ENCODE results near the gene SRRM4.
A peak's percentile ranks its signal among the peaks of the same experiment; 100 is the strongest.

Gene SRRM4

GRCh38 chr12:119153477-119154434, 172.4 kb downstream of the SRRM4 start:
- TF ChIP-seq REST (IDR thresholded peaks at IDR 0.05; ENCODE audit: insufficient replicate concordance, low read depth) (no peak), CTCF (IDR thresholded peaks at IDR 0.05; ENCODE audit: insufficient read depth, low read length) (no peak), SPI1 (IDR thresholded peaks at IDR 0.05; ENCODE audit: borderline replicate concordance, low read depth) (no peak), POLR2AphosphoS5 (IDR thresholded peaks at IDR 0.05; ENCODE audit: low read depth) (no peak), GABPA (IDR thresholded peaks at IDR 0.05; ENCODE audit: low read depth) (no peak)
- Histone ChIP-seq H3K27ac (replicated peaks) (no peak overlapping the region), H3K27me3 (ENCODE audit: insufficient read depth, poor library complexity, severe bottlenecking) (no peaks in the 10 kb centered on the region), H3K4me3 (replicated peaks; ENCODE audit: insufficient read depth, low read length) (no peak overlapping the region)
- peak; percentile 12 to 31 for DNase-seq (ENCODE audit: low read depth in 1 of 2, low spot score in 1 of 2)

- Histone ChIP-seq H3K27ac (replicated peaks) (no peak overlapping the region), H3K4me3 (replicated peaks; ENCODE audit: insufficient read depth, low read length) (no peak overlapping the region), H3K27me3 (ENCODE audit: insufficient read depth, poor library complexity, severe bottlenecking) (no peaks in the 10 kb centered on the region)
- TF ChIP-seq CTCF (IDR thresholded peaks at IDR 0.05; ENCODE audit: insufficient read depth, low read length) (no peak), SPI1 (IDR thresholded peaks at IDR 0.05; ENCODE audit: borderline replicate concordance, low read depth) (no peak), REST (IDR thresholded peaks at IDR 0.05; ENCODE audit: insufficient replicate concordance, low read depth) (no peak), GABPA (IDR thresholded peaks at IDR 0.05; ENCODE audit: low read depth) (no peak), POLR2AphosphoS5 (IDR thresholded peaks at IDR 0.05; ENCODE audit: low read depth) (no peak)
- no peak for DNase-seq (ENCODE audit: low read depth in 1 of 2, low spot score in 1 of 2)
Measured at GRCh38 chr12:119154435-119154818, 173.1 kb downstream of the SRRM4 start.

GRCh38 chr12:119156401-119157044, 175.2 kb downstream of the SRRM4 start:
- Histone ChIP-seq H3K27me3 (ENCODE audit: insufficient read depth, poor library complexity, severe bottlenecking) (no peaks in the 10 kb centered on the region), H3K27ac (replicated peaks) (no peak overlapping the region), H3K4me3 (replicated peaks; ENCODE audit: insufficient read depth, low read length) (no peak overlapping the region)
- no peak for DNase-seq (ENCODE audit: low read depth in 1 of 2, low spot score in 1 of 2)
- TF ChIP-seq SPI1 (IDR thresholded peaks at IDR 0.05; ENCODE audit: borderline replicate concordance, low read depth) (no peak), POLR2AphosphoS5 (IDR thresholded peaks at IDR 0.05; ENCODE audit: low read depth) (no peak), CTCF (IDR thresholded peaks at IDR 0.05; ENCODE audit: insufficient read depth, low read length) (no peak), REST (IDR thresholded peaks at IDR 0.05; ENCODE audit: insufficient replicate concordance, low read depth) (no peak), GABPA (IDR thresholded peaks at IDR 0.05; ENCODE audit: low read depth) (no peak)

All from HL-60 (cell line).